ENCODE results near the gene UBAC1.

GRCh38 chr9:135971892-135972291 lies 10.7 kb upstream of the UBAC1 start:
- TF ChIP-seq CTCF (IDR thresholded peaks at IDR 0.05; ENCODE audit: low read depth, low read length, missing input control), result no peak
- no peak for TF ChIP-seq GABPA (IDR thresholded peaks at IDR 0.05 in 1 of 2, conservative IDR thresholded peaks at IDR 0.05 in 1 of 2)
- no peak for TF ChIP-seq RXRA (IDR thresholded peaks at IDR 0.05)
- TF ChIP-seq TAF1 (conservative IDR thresholded peaks at IDR 0.05), result no peak
- TF ChIP-seq RAD21 (IDR thresholded peaks at IDR 0.05), result peak in 1 of 2 donors; percentile 39
- no peak for TF ChIP-seq JUND (IDR thresholded peaks at IDR 0.05)
- TF ChIP-seq REST (IDR thresholded peaks at IDR 0.05), result peak; percentile 100
- TF ChIP-seq, protein P1, sequence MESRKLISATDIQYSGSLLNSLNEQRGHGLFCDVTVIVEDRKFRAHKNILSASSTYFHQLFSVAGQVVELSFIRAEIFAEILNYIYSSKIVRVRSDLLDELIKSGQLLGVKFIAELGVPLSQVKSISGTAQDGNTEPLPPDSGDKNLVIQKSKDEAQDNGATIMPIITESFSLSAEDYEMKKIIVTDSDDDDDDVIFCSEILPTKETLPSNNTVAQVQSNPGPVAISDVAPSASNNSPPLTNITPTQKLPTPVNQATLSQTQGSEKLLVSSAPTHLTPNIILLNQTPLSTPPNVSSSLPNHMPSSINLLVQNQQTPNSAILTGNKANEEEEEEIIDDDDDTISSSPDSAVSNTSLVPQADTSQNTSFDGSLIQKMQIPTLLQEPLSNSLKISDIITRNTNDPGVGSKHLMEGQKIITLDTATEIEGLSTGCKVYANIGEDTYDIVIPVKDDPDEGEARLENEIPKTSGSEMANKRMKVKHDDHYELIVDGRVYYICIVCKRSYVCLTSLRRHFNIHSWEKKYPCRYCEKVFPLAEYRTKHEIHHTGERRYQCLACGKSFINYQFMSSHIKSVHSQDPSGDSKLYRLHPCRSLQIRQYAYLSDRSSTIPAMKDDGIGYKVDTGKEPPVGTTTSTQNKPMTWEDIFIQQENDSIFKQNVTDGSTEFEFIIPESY (IDR thresholded peaks at IDR 0.05), result no peak
- no peak for TF ChIP-seq MAX (IDR thresholded peaks at IDR 0.05)
- TF ChIP-seq ATF3 (IDR thresholded peaks at IDR 0.05), result no peak
- no peak for TF ChIP-seq FOXA2 (IDR thresholded peaks at IDR 0.05)
- TF ChIP-seq YY1 (IDR thresholded peaks at IDR 0.05), result no peak
- no peak for TF ChIP-seq HNF4G (IDR thresholded peaks at IDR 0.05)

All from liver (tissue), 3 donors.